Measurements from ENCODE around the gene ZDHHC14. TPM values are rescaled to one million over a fixed set of nuclear protein-coding genes. Genes with fewer than 3 reads are reported as not detected.
"Not testable (repeated sequence)": the region's sequence is repeated elsewhere in the genome, so short reads cannot be mapped to it uniquely, and the experiment has no call there.

The ZDHHC14 gene
- total and polyA plus RNA-seq, 5 donors: 10.6 to 22.1 (median 20.2) TPM

DNA sequence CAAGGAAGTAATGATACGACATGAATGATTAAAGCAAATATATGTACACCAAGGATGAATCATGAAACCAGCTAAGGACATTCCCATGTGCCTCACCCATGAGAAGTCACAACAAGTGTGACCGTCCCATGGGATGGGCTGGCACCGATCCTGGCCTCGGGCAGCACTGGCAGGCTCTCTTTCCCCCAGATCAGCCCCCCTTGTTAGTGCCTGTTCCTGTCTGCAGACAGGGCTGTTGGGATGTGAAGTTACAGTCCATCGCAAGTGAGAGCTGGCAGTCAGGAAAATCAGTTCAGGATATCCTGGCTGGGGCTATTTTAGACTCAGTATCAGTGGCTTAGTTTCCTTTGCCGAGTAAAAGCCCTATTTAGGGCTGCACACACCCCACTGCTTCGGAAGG is 312.9 kb downstream of the ZDHHC14 start:
- peak overlapping the region; percentile 45 for H3K27ac ChIP-seq (ENCODE audit: low read length)
- intact Hi-C loops (cut with DNase I): no loop called here
- 38% methylated on average over 7 of the region's 7 CpGs for WGBS
- no peaks in the 10 kb centered on the region for H3K27me3 ChIP-seq (ENCODE audit: control insufficient read depth, insufficient read depth)
- H3K4me1 ChIP-seq (ENCODE audit: control insufficient read depth, insufficient read depth, low read length): peaks cover 3% of the 10 kb centered on the region
- no peaks in the 10 kb centered on the region for H3K9me3 ChIP-seq (ENCODE audit: control insufficient read depth, low read length)
- DNase-seq: peak; percentile 69 to 88 (median 85)
- peak; percentile 88 to 93 for ATAC-seq
- no peak overlapping the region for H3K4me3 ChIP-seq (ENCODE audit: low read length)

DNA sequence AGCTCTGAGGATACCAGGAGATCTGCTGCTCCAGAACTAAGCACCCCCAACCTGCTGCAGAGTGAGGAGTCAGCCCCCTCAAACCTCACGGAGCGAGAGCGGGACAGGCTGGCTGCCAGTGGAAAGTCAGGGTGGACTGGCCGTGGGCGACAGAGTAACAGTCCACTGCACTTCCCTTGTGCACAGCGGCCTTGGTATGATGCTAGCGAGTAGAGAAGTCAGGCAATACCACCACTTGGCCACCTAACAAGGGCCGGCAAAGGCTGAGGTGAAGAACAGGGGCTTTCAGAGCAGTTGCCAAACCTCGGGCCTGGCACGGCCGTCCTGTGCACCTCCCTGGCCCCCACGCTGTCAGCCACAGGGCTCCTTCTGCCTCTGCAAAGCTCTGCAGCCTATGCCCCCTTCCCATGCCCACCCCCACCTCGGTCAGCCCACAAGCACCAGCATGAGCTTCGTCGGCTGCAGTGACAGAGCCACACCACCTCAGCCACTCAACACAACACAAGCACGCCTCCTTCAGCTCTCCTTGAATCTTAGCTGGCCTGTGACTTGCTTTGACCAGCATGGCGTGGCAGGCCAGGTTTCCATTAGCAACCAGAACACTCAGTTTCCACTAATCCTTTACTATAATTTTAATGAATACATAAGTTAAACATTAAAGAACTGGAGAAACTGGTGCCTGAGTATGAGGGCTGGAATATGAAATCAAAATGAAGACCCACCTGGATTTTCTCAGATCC is 314.5 kb downstream of the ZDHHC14 start:
- Histone ChIP-seq H3K4me3 (ENCODE audit: low read length) (no peak overlapping the region), H3K27me3 (ENCODE audit: control insufficient read depth, insufficient read depth) (no peaks in the 10 kb centered on the region), H3K4me1 (ENCODE audit: control insufficient read depth, insufficient read depth, low read length) (peaks cover 3% of the 10 kb centered on the region), H3K27ac (ENCODE audit: low read length) (no peak overlapping the region), H3K9me3 (ENCODE audit: control insufficient read depth, low read length) (no peaks in the 10 kb centered on the region)
- WGBS: 92% methylated on average over 17 of the region's 17 CpGs
- DNase-seq: no peak
- intact Hi-C loops (cut with DNase I): no loop called here
- no peak for ATAC-seq

DNA sequence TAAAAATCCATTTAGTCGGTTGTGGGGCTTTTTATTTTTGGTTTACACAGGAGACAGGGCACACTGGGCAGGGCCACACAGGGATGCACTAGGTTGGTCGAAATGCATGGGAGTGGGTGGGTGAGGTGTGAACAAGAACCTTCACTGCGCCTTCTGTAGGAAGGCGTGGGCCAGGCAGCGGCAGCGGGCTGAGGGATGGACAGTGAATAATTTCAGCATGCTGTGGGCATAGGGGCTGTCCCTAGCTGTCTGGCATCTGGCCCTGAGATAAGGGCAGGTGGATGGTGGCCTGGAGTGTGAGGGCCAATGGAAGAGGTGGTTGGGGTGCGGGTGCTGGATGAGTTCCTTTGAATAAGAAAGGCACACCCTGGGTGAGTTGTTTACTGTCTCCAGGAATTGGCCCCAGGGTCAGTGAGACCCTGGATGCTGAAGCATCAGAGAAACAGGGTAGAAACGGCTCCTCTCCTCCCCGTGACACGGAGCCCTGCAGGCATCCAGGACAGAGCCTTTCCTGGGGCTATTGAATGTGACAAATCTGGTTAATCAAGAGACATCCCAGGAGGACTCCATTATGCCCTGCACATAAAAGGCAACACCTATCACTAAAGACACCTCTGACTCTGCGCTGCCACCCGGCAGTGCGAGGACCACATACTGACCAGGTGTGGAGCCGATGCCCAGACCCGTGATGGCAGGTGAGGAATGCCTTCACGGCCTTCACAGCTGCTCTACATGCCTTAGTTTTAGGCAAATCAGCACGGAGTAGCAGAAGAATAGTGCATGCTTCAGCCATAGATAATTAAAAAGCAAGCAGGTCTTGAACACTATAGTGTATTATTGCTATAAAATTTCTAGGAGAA is 319.0 kb downstream of the ZDHHC14 start:
- no peak overlapping the region for H3K4me3 ChIP-seq (ENCODE audit: low read length)
- 82% methylated on average over 17 of the region's 17 CpGs for WGBS
- no peaks in the 10 kb centered on the region for H3K4me1 ChIP-seq (ENCODE audit: control insufficient read depth, insufficient read depth, low read length)
- no peaks in the 10 kb centered on the region for H3K27me3 ChIP-seq (ENCODE audit: control insufficient read depth, insufficient read depth)
- no peak overlapping the region for H3K27ac ChIP-seq (ENCODE audit: low read length)
- DNase-seq: no peak
- H3K9me3 ChIP-seq (ENCODE audit: control insufficient read depth, low read length): no peaks in the 10 kb centered on the region
- no peak for ATAC-seq
- intact Hi-C loops (cut with DNase I): no loop called here

DNA sequence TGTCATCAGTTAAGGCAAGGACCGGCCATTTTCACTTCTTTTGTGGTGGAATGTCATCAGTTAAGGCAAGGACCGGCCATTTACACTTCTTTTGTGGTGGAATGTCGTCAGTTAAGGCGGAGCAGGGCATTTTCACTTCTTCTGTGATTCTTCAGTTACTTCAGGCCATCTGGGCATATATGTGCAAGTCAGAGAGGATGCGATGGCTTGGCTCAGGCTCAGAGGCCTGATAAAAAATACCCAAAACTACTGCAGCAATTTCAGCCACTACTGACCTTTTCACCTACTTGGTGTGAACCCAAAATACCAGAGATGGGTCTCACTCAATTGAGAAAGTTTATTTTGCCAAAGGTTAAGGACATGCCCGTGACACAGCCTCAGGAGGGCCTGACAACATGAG is 325.4 kb downstream of the ZDHHC14 start:
- not testable (repeated sequence) for ATAC-seq, DNase-seq
- H3K27ac ChIP-seq (ENCODE audit: low read length): peak overlapping the region; percentile 75

DNA sequence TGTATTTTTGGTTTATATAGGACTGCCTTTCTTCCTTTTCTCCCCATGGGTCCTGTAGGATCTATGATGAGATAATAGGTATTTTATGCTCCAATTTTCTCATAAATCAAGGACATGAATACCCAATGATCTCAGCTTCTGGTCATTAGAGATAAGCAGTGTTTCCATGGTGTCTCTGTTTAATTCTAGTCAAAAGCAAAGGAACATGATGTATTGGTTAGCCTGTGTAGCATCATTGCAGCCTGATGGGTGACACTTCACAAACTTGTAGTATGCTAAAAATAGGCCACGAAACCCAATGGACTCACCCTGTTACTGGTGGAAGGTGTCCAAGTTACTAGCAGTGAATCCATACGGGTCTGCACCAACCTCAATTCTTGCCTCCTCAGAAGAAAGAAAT is 325.9 kb downstream of the ZDHHC14 start:
- Histone ChIP-seq H3K27ac (ENCODE audit: low read length) (peak overlapping the region; percentile 61), H3K4me1 (ENCODE audit: control insufficient read depth, insufficient read depth, low read length) (peaks cover 1% of the 10 kb centered on the region), H3K9me3 (ENCODE audit: control insufficient read depth, low read length) (no peaks in the 10 kb centered on the region), H3K27me3 (ENCODE audit: control insufficient read depth, insufficient read depth) (no peaks in the 10 kb centered on the region), H3K4me3 (ENCODE audit: low read length) (no peak overlapping the region)
- peak; percentile 85 to 91 for ATAC-seq
- 54% methylated on average over 2 of the region's 2 CpGs for WGBS
- no peak for DNase-seq
- intact Hi-C loops (cut with DNase I): no loop called here

More for the DNA sequence above, 325.4 kb downstream of the ZDHHC14 start:
- H3K9me3 ChIP-seq (ENCODE audit: control insufficient read depth, low read length); H3K4me1 ChIP-seq (ENCODE audit: control insufficient read depth, insufficient read depth, low read length); H3K4me3 ChIP-seq (ENCODE audit: low read length); intact Hi-C loops (cut with DNase I); H3K27me3 ChIP-seq (ENCODE audit: control insufficient read depth, insufficient read depth): not testable (repeated sequence)
- 82% methylated on average over 6 of the region's 6 CpGs for WGBS

DNA sequence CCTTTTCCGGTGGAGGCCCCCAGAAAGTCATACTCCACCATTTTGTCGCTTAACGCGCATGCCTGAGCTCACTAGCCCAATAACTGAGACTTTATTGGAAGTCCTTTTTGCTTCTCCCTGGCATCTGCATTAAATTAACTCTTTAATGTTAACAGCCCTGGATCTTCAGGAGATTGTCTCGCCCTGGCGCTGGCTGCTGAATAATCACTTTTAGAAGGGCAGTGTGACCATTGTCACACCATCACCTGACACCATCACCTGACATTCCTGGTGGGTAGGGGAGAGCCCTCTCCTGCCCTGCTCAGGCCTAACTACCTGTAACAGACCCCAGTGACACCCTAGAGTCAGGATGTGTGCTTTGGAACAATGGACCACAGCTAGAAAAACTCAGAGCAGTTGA is 326.6 kb downstream of the ZDHHC14 start:
- no peaks in the 10 kb centered on the region for H3K27me3 ChIP-seq (ENCODE audit: control insufficient read depth, insufficient read depth)
- no peak overlapping the region for H3K27ac ChIP-seq (ENCODE audit: low read length)
- intact Hi-C loops (cut with DNase I): no loop called here
- no peak for ATAC-seq
- 76% methylated on average over 6 of the region's 6 CpGs for WGBS
- H3K4me1 ChIP-seq (ENCODE audit: control insufficient read depth, insufficient read depth, low read length): peaks cover 1% of the 10 kb centered on the region
- H3K9me3 ChIP-seq (ENCODE audit: control insufficient read depth, low read length): no peaks in the 10 kb centered on the region
- DNase-seq: no peak
- H3K4me3 ChIP-seq (ENCODE audit: low read length): no peak overlapping the region

DNA sequence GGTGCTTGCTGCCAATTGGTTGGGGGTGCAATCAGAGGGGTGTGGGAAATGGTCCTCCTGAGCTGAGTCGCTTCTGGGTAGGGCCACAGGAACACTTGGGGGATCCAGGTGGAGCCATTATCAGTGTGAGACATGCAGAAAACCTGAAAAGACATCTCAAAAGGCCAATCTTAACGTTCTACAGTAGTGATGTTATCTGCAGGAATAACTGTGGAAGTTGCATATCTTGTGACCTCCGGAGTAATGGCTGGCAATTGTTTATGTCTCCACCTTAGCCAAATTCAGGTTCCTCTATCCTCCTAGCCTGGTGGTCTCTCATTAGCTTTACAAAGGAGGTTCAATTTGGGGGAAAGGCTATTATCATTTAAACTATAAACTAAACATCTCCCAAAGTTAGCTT is 327.2 kb downstream of the ZDHHC14 start:
- Histone ChIP-seq H3K9me3 (ENCODE audit: control insufficient read depth, low read length) (no peaks in the 10 kb centered on the region), H3K4me3 (ENCODE audit: low read length) (no peak overlapping the region), H3K27me3 (ENCODE audit: control insufficient read depth, insufficient read depth) (no peaks in the 10 kb centered on the region), H3K4me1 (ENCODE audit: control insufficient read depth, insufficient read depth, low read length) (peaks cover 1% of the 10 kb centered on the region), H3K27ac (ENCODE audit: low read length) (no peak overlapping the region)
- WGBS: 70% methylated on average over 3 of the region's 3 CpGs
- ATAC-seq: no peak
- intact Hi-C loops (cut with DNase I): no loop called here
- no peak for DNase-seq

DNA sequence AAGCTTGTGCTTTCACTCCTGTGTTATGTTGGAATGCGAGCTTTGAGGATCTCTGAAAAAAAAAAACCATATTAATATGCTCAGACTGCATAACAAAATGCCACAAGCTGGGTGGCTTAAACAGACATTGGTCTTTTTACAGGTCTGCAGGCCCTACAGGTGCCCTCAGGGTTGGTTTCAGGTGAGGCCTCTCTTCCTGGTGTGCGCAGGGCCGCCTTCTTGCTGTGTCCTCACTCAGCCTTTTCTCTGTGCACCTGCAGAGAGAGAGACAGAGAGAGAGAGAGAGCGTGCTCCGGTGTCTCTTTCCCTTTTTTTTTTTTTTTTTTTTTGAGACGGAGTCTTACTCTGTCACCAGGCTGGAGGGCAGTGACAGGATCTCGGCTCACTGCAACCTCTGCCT is 327.9 kb downstream of the ZDHHC14 start:
- H3K9me3 ChIP-seq (ENCODE audit: control insufficient read depth, low read length): no peaks in the 10 kb centered on the region
- H3K27me3 ChIP-seq (ENCODE audit: control insufficient read depth, insufficient read depth): no peaks in the 10 kb centered on the region
- no peak overlapping the region for H3K4me3 ChIP-seq (ENCODE audit: low read length)
- intact Hi-C loops (cut with DNase I): no loop called here
- 90% methylated on average over 6 of the region's 7 CpGs for WGBS
- DNase-seq (no peak), ATAC-seq (no peak)
- H3K27ac ChIP-seq (ENCODE audit: low read length): no peak overlapping the region
- peaks cover 1% of the 10 kb centered on the region for H3K4me1 ChIP-seq (ENCODE audit: control insufficient read depth, insufficient read depth, low read length)

DNA sequence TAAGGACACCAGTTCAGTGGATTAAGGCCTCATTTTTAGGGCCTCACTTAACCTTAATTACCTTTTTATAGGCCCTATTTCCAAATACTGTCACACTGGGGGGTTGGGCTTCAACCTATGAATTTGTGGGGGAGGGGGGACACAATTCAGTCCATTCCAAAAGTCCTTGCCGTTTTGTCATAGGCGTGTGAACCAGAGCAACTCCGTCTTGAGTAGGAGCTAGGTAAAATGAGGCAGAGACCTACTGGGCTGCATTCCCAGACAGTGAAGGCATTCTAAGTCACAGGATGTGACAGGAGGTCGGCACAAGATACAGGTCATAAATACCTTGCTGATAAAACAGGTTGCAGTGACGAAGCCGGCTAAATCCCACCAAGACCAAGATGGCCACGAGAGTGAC is 328.6 kb downstream of the ZDHHC14 start:
- no peak for DNase-seq
- intact Hi-C loops (cut with DNase I): no loop called here
- Histone ChIP-seq H3K27ac (ENCODE audit: low read length) (no peak overlapping the region), H3K27me3 (ENCODE audit: control insufficient read depth, insufficient read depth) (no peaks in the 10 kb centered on the region), H3K4me1 (ENCODE audit: control insufficient read depth, insufficient read depth, low read length) (peaks cover 1% of the 10 kb centered on the region), H3K9me3 (ENCODE audit: control insufficient read depth, low read length) (no peaks in the 10 kb centered on the region), H3K4me3 (ENCODE audit: low read length) (no peak overlapping the region)
- ATAC-seq: no peak
- WGBS: 82% methylated on average over 7 of the region's 7 CpGs

DNA sequence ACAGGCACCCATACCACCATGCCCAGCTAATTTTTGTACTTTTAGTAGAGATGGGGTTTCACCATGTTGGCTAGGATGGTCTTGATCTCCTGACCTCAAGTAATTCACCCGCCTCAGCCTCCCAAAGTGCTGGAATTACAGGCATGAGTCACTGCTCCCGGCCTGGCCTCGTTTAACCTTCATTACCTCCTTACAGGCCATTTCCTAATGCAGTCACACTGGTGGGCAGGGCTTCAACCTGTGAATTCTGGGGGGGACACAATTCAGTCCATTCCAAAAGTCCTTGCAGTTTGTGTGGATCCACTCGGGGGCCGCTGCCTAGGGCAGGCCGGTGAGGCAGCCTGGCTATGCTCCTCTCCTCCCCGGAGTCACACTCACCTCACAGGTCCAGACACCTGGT is 329.6 kb downstream of the ZDHHC14 start:
- intact Hi-C loops (cut with DNase I): no loop called here

DNA sequence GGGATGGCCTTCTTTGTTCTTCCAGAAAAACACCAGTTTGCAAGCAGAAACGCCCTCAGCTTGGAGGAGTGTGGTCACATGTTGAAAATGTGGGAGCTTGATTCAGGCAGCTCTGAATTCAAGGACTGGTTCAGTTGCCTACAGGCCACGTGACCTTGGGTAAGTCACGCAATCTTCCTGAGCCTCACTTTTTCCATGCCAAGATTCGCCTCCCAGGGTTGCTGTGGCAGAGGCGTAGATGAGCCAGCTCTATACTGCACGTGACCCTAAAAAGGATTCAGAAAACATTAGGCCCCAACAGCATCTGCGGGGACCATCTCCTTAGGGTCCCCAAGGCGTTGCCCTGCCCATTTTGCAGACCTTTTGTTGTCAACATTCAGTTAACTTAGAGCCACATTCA is 330.1 kb downstream of the ZDHHC14 start:
- peaks cover 1% of the 10 kb centered on the region for H3K4me1 ChIP-seq (ENCODE audit: control insufficient read depth, insufficient read depth, low read length)
- H3K27me3 ChIP-seq (ENCODE audit: control insufficient read depth, insufficient read depth): no peaks in the 10 kb centered on the region
- H3K4me3 ChIP-seq (ENCODE audit: low read length): no peak overlapping the region
- no peak overlapping the region for H3K27ac ChIP-seq (ENCODE audit: low read length)
- intact Hi-C loops (cut with DNase I): no loop called here
- H3K9me3 ChIP-seq (ENCODE audit: control insufficient read depth, low read length): no peaks in the 10 kb centered on the region
- DNase-seq (no peak), ATAC-seq (no peak)
- WGBS: 96% methylated on average over 8 of the region's 8 CpGs

More for the DNA sequence above, 329.6 kb downstream of the ZDHHC14 start:
- no peaks in the 10 kb centered on the region for H3K9me3 ChIP-seq (ENCODE audit: control insufficient read depth, low read length)
- no peak overlapping the region for H3K4me3 ChIP-seq (ENCODE audit: low read length)
- DNase-seq: no peak
- no peak overlapping the region for H3K27ac ChIP-seq (ENCODE audit: low read length)
- no peak for ATAC-seq
- H3K4me1 ChIP-seq (ENCODE audit: control insufficient read depth, insufficient read depth, low read length): peaks cover 1% of the 10 kb centered on the region
- 84% methylated on average over 7 of the region's 7 CpGs for WGBS
- H3K27me3 ChIP-seq (ENCODE audit: control insufficient read depth, insufficient read depth): no peaks in the 10 kb centered on the region

Data from right cardiac atrium (tissue), 5 donors.